Mesothelial cell of epicardium (in vitro differentiated cells): ENCODE measurements around the gene MGAT5. TPM values are rescaled to one million over a fixed set of nuclear protein-coding genes. Genes with fewer than 3 reads are reported as not detected.
"Not testable (repeated sequence)": the region's sequence is repeated elsewhere in the genome, so short reads cannot be mapped to it uniquely, and the experiment has no call there.

ENCODE experiments used
- DNase-seq, 2 experiments: peaks; one replicate each; pipeline ENCODE4 v3.0.0; 2021; ENCODE audit warnings: low spot score in 2 of 2; ENCODE audit not compliant: unreplicated experiment in 2 of 2
- H3K27ac Mint-ChIP-seq: 2 replicates; pipeline ENCODE4 v1.8.0; 2021; ENCODE audit warnings: mixed read lengths
- H3K27me3 Mint-ChIP-seq: 2 replicates; pipeline ENCODE4 v1.8.0; 2021; ENCODE audit warnings: low read depth, mixed read lengths
- H3K36me3 Mint-ChIP-seq: 2 replicates; pipeline ENCODE4 v1.8.0; 2021; ENCODE audit warnings: mixed read lengths
- H3K4me1 Mint-ChIP-seq: 2 replicates; pipeline ENCODE4 v1.8.0; 2021; ENCODE audit warnings: mixed read lengths
- H3K4me3 Mint-ChIP-seq: 2 replicates; pipeline ENCODE4 v1.8.0; 2021; ENCODE audit warnings: mild to moderate bottlenecking, moderate library complexity, mixed read lengths
- H3K9me3 Mint-ChIP-seq: 2 replicates; pipeline ENCODE4 v1.8.0; 2021; ENCODE audit warnings: mixed read lengths
- CTCF ChIP-seq: fragments of 200-600 bp; sonication (generic); IDR thresholded peaks from one replicate; pipeline ENCODE4 v1.5.0; 2021; ENCODE audit warnings: antibody characterized with exemption; ENCODE audit not compliant: unreplicated experiment
- total RNA-seq: library from RNA; stranded (reverse); gene quantifications from 3 replicates; pipeline ENCODE4 v1.2.1, GENCODE V29; 2021

The MGAT5 gene
- total RNA-seq, 1 donor from 2014 or later, result 41.1 TPM

GRCh38 chr2:134289225-134289624 lies 35.4 kb downstream of the MGAT5 start:
- TF ChIP-seq CTCF, result no peak
- no peak overlapping the region for H3K27ac Mint-ChIP-seq
- H3K36me3 Mint-ChIP-seq, result no peaks in the 10 kb centered on the region
- no peaks in the 10 kb centered on the region for H3K9me3 Mint-ChIP-seq
- DNase-seq, result no peak
- H3K4me3 Mint-ChIP-seq, result no peak overlapping the region
- no peaks in the 10 kb centered on the region for H3K4me1 Mint-ChIP-seq
- H3K27me3 Mint-ChIP-seq, result no peaks in the 10 kb centered on the region

- Mint-ChIP-seq H3K27ac (no peak overlapping the region), H3K9me3 (no peaks in the 10 kb centered on the region), H3K4me1 (no peaks in the 10 kb centered on the region), H3K27me3 (no peaks in the 10 kb centered on the region), H3K4me3 (no peak overlapping the region), H3K36me3 (no peaks in the 10 kb centered on the region)
- DNase-seq, result no peak
- TF ChIP-seq CTCF, result no peak
Measured at GRCh38 chr2:134290358-134290757, 36.5 kb downstream of the MGAT5 start.

GRCh38 chr2:134292514-134292913 lies 38.6 kb downstream of the MGAT5 start:
- no peaks in the 10 kb centered on the region for H3K27me3 Mint-ChIP-seq
- H3K4me1 Mint-ChIP-seq, result no peaks in the 10 kb centered on the region
- no peak for TF ChIP-seq CTCF
- H3K27ac Mint-ChIP-seq, result no peak overlapping the region
- DNase-seq, result no peak
- no peaks in the 10 kb centered on the region for H3K36me3 Mint-ChIP-seq
- H3K9me3 Mint-ChIP-seq, result no peaks in the 10 kb centered on the region
- H3K4me3 Mint-ChIP-seq, result no peak overlapping the region

- H3K27me3 Mint-ChIP-seq, result no peaks in the 10 kb centered on the region
- no peaks in the 10 kb centered on the region for H3K36me3 Mint-ChIP-seq
- TF ChIP-seq CTCF, result no peak
- DNase-seq, result no peak
- no peaks in the 10 kb centered on the region for H3K4me1 Mint-ChIP-seq
- H3K27ac Mint-ChIP-seq, result no peak overlapping the region
- no peaks in the 10 kb centered on the region for H3K9me3 Mint-ChIP-seq
- H3K4me3 Mint-ChIP-seq, result no peak overlapping the region
Measured at GRCh38 chr2:134293719-134294537, 40.1 kb downstream of the MGAT5 start.

GRCh38 chr2:134294598-134294997 lies 40.7 kb downstream of the MGAT5 start:
- H3K9me3 Mint-ChIP-seq, H3K36me3 Mint-ChIP-seq, H3K27me3 Mint-ChIP-seq, H3K4me3 Mint-ChIP-seq, DNase-seq, H3K27ac Mint-ChIP-seq, H3K4me1 Mint-ChIP-seq: not testable (repeated sequence)

- Mint-ChIP-seq H3K36me3 (no peaks in the 10 kb centered on the region), H3K27me3 (no peaks in the 10 kb centered on the region), H3K27ac (no peak overlapping the region), H3K9me3 (no peaks in the 10 kb centered on the region), H3K4me1 (no peaks in the 10 kb centered on the region), H3K4me3 (no peak overlapping the region)
- DNase-seq, result no peak
- TF ChIP-seq CTCF, result no peak
Measured at GRCh38 chr2:134295441-134295840, 41.6 kb downstream of the MGAT5 start.
